ENCODE results near the gene FOXN3. TPM values are rescaled to one million over a fixed set of nuclear protein-coding genes. Genes with fewer than 3 reads are reported as not detected.

FOXN3 gene
- total and polyA plus RNA-seq, 2 experiments from 2014 or later: 98.9 to 167 TPM

DNA sequence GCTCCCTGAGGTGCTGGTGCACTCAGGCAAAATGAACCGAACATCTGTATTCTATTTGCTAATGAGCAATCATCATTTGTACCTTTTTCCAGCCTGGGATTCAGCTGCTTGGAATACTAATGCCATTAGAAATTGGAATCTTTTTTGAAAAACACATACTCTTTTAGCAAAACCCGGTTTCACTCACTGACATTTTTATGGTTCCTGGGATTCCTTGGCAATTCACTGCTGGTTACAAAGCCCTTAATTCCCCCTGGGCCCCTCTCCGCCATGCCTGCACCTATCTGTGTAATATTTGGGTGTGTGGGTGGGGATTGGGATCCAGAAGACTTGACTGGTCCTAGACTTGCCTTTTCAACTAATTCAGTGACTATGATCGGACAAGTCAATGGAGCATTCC, 199.1 kb downstream of the FOXN3 start:
- H3K4me3 ChIP-seq: no peak overlapping the region
- H3K27me3 ChIP-seq (ENCODE audit: insufficient read depth): no peaks in the 10 kb centered on the region
- no peaks in the 10 kb centered on the region for H3F3A ChIP-seq (replicated peaks; ENCODE audit: low read depth)
- TF ChIP-seq JUNB (IDR thresholded peaks at IDR 0.05; ENCODE audit: unreplicated experiment): no peak
- no peak for TF ChIP-seq ZNF331 (CRISPR knock-in tag; IDR thresholded peaks at IDR 0.05; ENCODE audit: low read depth)
- TF ChIP-seq, protein P1, sequence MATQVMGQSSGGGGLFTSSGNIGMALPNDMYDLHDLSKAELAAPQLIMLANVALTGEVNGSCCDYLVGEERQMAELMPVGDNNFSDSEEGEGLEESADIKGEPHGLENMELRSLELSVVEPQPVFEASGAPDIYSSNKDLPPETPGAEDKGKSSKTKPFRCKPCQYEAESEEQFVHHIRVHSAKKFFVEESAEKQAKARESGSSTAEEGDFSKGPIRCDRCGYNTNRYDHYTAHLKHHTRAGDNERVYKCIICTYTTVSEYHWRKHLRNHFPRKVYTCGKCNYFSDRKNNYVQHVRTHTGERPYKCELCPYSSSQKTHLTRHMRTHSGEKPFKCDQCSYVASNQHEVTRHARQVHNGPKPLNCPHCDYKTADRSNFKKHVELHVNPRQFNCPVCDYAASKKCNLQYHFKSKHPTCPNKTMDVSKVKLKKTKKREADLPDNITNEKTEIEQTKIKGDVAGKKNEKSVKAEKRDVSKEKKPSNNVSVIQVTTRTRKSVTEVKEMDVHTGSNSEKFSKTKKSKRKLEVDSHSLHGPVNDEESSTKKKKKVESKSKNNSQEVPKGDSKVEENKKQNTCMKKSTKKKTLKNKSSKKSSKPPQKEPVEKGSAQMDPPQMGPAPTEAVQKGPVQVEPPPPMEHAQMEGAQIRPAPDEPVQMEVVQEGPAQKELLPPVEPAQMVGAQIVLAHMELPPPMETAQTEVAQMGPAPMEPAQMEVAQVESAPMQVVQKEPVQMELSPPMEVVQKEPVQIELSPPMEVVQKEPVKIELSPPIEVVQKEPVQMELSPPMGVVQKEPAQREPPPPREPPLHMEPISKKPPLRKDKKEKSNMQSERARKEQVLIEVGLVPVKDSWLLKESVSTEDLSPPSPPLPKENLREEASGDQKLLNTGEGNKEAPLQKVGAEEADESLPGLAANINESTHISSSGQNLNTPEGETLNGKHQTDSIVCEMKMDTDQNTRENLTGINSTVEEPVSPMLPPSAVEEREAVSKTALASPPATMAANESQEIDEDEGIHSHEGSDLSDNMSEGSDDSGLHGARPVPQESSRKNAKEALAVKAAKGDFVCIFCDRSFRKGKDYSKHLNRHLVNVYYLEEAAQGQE (IDR thresholded peaks at IDR 0.05; ENCODE audit: unreplicated experiment): no peak
- TF ChIP-seq NANOG (IDR thresholded peaks at IDR 0.05; ENCODE audit: borderline replicate concordance): no peak
- no peak for TF ChIP-seq POLR2AphosphoS5 (IDR thresholded peaks at IDR 0.05; ENCODE audit: low read depth)
- TF ChIP-seq CREB1 (CRISPR knock-in tag; IDR thresholded peaks at IDR 0.05; ENCODE audit: low read depth): no peak
- TF ChIP-seq ZNF114 (CRISPR knock-in tag; IDR thresholded peaks at IDR 0.05): no peak
- TF ChIP-seq, protein P2, sequence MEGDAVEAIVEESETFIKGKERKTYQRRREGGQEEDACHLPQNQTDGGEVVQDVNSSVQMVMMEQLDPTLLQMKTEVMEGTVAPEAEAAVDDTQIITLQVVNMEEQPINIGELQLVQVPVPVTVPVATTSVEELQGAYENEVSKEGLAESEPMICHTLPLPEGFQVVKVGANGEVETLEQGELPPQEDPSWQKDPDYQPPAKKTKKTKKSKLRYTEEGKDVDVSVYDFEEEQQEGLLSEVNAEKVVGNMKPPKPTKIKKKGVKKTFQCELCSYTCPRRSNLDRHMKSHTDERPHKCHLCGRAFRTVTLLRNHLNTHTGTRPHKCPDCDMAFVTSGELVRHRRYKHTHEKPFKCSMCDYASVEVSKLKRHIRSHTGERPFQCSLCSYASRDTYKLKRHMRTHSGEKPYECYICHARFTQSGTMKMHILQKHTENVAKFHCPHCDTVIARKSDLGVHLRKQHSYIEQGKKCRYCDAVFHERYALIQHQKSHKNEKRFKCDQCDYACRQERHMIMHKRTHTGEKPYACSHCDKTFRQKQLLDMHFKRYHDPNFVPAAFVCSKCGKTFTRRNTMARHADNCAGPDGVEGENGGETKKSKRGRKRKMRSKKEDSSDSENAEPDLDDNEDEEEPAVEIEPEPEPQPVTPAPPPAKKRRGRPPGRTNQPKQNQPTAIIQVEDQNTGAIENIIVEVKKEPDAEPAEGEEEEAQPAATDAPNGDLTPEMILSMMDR (conservative IDR thresholded peaks at IDR 0.05; ENCODE audit: low read depth in 2 of 2): no peak
- TF ChIP-seq EZH2 (IDR thresholded peaks at IDR 0.05; ENCODE audit: low read depth, unreplicated experiment): no peak
- TF ChIP-seq, protein P3, sequence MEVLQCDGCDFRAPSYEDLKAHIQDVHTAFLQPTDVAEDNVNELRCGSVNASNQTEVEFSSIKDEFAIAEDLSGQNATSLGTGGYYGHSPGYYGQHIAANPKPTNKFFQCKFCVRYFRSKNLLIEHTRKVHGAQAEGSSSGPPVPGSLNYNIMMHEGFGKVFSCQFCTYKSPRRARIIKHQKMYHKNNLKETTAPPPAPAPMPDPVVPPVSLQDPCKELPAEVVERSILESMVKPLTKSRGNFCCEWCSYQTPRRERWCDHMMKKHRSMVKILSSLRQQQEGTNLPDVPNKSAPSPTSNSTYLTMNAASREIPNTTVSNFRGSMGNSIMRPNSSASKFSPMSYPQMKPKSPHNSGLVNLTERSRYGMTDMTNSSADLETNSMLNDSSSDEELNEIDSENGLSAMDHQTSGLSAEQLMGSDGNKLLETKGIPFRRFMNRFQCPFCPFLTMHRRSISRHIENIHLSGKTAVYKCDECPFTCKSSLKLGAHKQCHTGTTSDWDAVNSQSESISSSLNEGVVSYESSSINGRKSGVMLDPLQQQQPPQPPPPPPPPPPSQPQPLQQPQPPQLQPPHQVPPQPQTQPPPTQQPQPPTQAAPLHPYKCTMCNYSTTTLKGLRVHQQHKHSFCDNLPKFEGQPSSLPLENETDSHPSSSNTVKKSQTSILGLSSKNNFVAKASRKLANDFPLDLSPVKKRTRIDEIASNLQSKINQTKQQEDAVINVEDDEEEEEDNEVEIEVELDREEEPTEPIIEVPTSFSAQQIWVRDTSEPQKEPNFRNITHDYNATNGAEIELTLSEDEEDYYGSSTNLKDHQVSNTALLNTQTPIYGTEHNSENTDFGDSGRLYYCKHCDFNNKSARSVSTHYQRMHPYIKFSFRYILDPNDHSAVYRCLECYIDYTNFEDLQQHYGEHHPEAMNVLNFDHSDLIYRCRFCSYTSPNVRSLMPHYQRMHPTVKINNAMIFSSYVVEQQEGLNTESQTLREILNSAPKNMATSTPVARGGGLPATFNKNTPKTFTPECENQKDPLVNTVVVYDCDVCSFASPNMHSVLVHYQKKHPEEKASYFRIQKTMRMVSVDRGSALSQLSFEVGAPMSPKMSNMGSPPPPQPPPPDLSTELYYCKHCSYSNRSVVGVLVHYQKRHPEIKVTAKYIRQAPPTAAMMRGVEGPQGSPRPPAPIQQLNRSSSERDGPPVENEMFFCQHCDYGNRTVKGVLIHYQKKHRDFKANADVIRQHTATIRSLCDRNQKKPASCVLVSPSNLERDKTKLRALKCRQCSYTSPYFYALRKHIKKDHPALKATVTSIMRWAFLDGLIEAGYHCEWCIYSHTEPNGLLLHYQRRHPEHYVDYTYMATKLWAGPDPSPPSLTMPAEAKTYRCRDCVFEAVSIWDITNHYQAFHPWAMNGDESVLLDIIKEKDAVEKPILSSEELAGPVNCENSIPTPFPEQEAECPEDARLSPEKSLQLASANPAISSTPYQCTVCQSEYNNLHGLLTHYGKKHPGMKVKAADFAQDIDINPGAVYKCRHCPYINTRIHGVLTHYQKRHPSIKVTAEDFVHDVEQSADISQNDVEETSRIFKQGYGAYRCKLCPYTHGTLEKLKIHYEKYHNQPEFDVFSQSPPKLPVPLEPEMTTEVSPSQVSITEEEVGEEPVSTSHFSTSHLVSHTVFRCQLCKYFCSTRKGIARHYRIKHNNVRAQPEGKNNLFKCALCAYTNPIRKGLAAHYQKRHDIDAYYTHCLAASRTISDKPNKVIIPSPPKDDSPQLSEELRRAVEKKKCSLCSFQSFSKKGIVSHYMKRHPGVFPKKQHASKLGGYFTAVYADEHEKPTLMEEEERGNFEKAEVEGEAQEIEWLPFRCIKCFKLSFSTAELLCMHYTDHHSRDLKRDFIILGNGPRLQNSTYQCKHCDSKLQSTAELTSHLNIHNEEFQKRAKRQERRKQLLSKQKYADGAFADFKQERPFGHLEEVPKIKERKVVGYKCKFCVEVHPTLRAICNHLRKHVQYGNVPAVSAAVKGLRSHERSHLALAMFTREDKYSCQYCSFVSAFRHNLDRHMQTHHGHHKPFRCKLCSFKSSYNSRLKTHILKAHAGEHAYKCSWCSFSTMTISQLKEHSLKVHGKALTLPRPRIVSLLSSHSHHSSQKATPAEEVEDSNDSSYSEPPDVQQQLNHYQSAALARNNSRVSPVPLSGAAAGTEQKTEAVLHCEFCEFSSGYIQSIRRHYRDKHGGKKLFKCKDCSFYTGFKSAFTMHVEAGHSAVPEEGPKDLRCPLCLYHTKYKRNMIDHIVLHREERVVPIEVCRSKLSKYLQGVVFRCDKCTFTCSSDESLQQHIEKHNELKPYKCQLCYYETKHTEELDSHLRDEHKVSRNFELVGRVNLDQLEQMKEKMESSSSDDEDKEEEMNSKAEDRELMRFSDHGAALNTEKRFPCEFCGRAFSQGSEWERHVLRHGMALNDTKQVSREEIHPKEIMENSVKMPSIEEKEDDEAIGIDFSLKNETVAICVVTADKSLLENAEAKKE (CRISPR knock-in tag; IDR thresholded peaks at IDR 0.05): no peak
- TF ChIP-seq EZH2phosphoT487 (IDR thresholded peaks at IDR 0.05; ENCODE audit: unreplicated experiment): no peak
- no peak for TF ChIP-seq STAT1 (IDR thresholded peaks at IDR 0.05; ENCODE audit: unreplicated experiment)
- TF ChIP-seq, protein P4, sequence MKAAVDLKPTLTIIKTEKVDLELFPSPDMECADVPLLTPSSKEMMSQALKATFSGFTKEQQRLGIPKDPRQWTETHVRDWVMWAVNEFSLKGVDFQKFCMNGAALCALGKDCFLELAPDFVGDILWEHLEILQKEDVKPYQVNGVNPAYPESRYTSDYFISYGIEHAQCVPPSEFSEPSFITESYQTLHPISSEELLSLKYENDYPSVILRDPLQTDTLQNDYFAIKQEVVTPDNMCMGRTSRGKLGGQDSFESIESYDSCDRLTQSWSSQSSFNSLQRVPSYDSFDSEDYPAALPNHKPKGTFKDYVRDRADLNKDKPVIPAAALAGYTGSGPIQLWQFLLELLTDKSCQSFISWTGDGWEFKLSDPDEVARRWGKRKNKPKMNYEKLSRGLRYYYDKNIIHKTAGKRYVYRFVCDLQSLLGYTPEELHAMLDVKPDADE (IDR thresholded peaks at IDR 0.05): no peak
- peaks cover 12% of the 10 kb centered on the region; the same call in 1 of the 2 replicates for H3K36me3 ChIP-seq (ENCODE audit: insufficient read depth)
- no peak overlapping the region for H3K27ac ChIP-seq (ENCODE audit: low read depth)
- H3K4me3 Mint-ChIP-seq: no peak overlapping the region
- no peak overlapping the region for H2AFZ ChIP-seq
- H3K4me2 ChIP-seq: no peak overlapping the region
- peaks cover 3% of the 10 kb centered on the region for H3K27me3 Mint-ChIP-seq (ENCODE audit: insufficient read depth, low read depth, poor library complexity)
- H3K4me1 ChIP-seq (ENCODE audit: insufficient read depth): peaks cover 15% of the 10 kb centered on the region
- ATAC-seq (no peak), DNase-seq (ENCODE audit: low spot score) (no peak)
- H3K4me1 Mint-ChIP-seq: peaks cover 24% of the 10 kb centered on the region
- H3K27ac Mint-ChIP-seq: no peak overlapping the region
- H3K79me2 ChIP-seq (replicated peaks; ENCODE audit: insufficient read depth): peaks cover 72% of the 10 kb centered on the region
- peaks cover 47% of the 10 kb centered on the region for H4K20me1 ChIP-seq (replicated peaks; ENCODE audit: insufficient read depth)
- H3K9me3 Mint-ChIP-seq: no peaks in the 10 kb centered on the region
- H3K36me3 Mint-ChIP-seq (ENCODE audit: low read depth): peaks cover 19% of the 10 kb centered on the region; the same call in 2 of the 3 replicates
- H3K9me2 ChIP-seq (ENCODE audit: insufficient read depth): no peaks in the 10 kb centered on the region

Data from GM23338 (cell line).